H1 (cell line): ENCODE measurements around the gene EHD4. TPM values are rescaled to one million over a fixed set of nuclear protein-coding genes. Genes with fewer than 3 reads are reported as not detected.

ENCODE experiments used
- CTCF ChIA-PET: fragments of 300-600 bp; sonication (Branson Sonifier 250); formaldehyde crosslinking; loops from one replicate; lab custom pipeline; 2021; ENCODE audit not compliant: partially characterized antibody; lab: Charles Lee
- POLR2A ChIA-PET: fragments of 300-600 bp; sonication (Branson Sonifier 250); formaldehyde crosslinking; loops from one replicate; lab custom pipeline; 2021; ENCODE audit warnings: inconsistent platforms; ENCODE audit not compliant: partially characterized antibody; lab: Charles Lee
- DNase-seq, 2 experiments: peaks; one replicate each; pipeline versions ENCODE4 v3.0.0 to v3.0.0-alpha.2; 2010 to 2022; ENCODE audit warnings: low spot score in 2 of 2, low read depth in 1 of 2, mixed read lengths in 1 of 2
- FAIRE-seq: peaks from 2 replicates; lab custom pipeline; 2011; peaks lifted over from hg19 to GRCh38; lab: Jason Lieb, UNC
- H2AFZ ChIP-seq: 2 replicates; pipeline ENCODE4 v1.8.1; 2012; ENCODE audit warnings: low read length, inconsistent platforms
- H2AK5ac ChIP-seq: 2 replicates; pipeline ENCODE4 v1.6.1; 2013; ENCODE audit warnings: low read depth, low read length
- H2BK120ac ChIP-seq: replicated peaks from 2 replicates; pipeline ENCODE3; 2013; ENCODE audit warnings: low read depth, low read length, inconsistent platforms
- H2BK12ac ChIP-seq: 2 replicates; pipeline ENCODE4 v1.6.1; 2013; ENCODE audit warnings: low read depth, low read length
- H2BK15ac ChIP-seq: 2 replicates; pipeline ENCODE4 v1.6.1; 2013; ENCODE audit warnings: low read length
- H2BK20ac ChIP-seq: 2 replicates; pipeline ENCODE4 v1.6.1; 2013; ENCODE audit warnings: low read length
- H2BK5ac ChIP-seq: 2 replicates; pipeline ENCODE4 v1.6.1; 2013; ENCODE audit warnings: low read depth, low read length
- H3K14ac ChIP-seq: 2 replicates; pipeline ENCODE4 v1.6.1; 2013; ENCODE audit warnings: inconsistent platforms; ENCODE audit not compliant: insufficient read length
- H3K18ac ChIP-seq: 2 replicates; pipeline ENCODE4 v1.6.1; 2013; ENCODE audit warnings: low read length; ENCODE audit errors: extremely low read depth
- H3K23ac ChIP-seq: 2 replicates; pipeline ENCODE4 v1.6.1; 2013; ENCODE audit warnings: inconsistent platforms; ENCODE audit not compliant: insufficient read length
- H3K23me2 ChIP-seq: 2 replicates; pipeline ENCODE4 v1.6.1; 2013; ENCODE audit warnings: low read depth, low read length
- H3K27ac ChIP-seq: 2 replicates; pipeline ENCODE4 v1.6.1; 2011; ENCODE audit warnings: low read depth, low read length, inconsistent platforms
- H3K27me3 ChIP-seq, 4 experiments: replicated peaks in 1 of 4; 1 replicate in 1 of 4; 2 replicates in 3 of 4; pipeline versions ENCODE4 v1.6.1 to v1.8.1; 2011 to 2013; ENCODE audit warnings: low read length in 3 of 4, mild to moderate bottlenecking in 3 of 4, inconsistent platforms in 2 of 4, mixed read lengths in 2 of 4, moderate library complexity in 1 of 4; ENCODE audit not compliant: control insufficient read depth in 3 of 4, insufficient read depth in 3 of 4; ENCODE audit errors: extremely low read depth in 1 of 4
- H3K36me3 ChIP-seq, 4 experiments: 2 replicates each; pipeline versions ENCODE4 v1.6.1 to v1.8.1; 2011 to 2013; ENCODE audit warnings: mild to moderate bottlenecking in 4 of 4, low read length in 3 of 4, moderate library complexity in 2 of 4, control low read depth in 1 of 4, inconsistent platforms in 1 of 4; ENCODE audit not compliant: insufficient read depth in 4 of 4, control insufficient read depth in 2 of 4
- H3K4ac ChIP-seq: replicated peaks from 2 replicates; pipeline ENCODE3; 2013; ENCODE audit warnings: low read length, low read depth, mixed read lengths, inconsistent platforms; ENCODE audit not compliant: insufficient read length
- H3K4me1 ChIP-seq, 4 experiments: replicated peaks in 1 of 4; 1 replicate in 1 of 4; 2 replicates in 3 of 4; pipeline versions ENCODE4 v1.6.1 to v1.8.1; 2011 to 2013; ENCODE audit warnings: low read length in 3 of 4, inconsistent platforms in 2 of 4, mixed read lengths in 1 of 4; ENCODE audit not compliant: insufficient read depth in 4 of 4, control insufficient read depth in 3 of 4
- H3K4me2 ChIP-seq, 2 experiments: 2 replicates each; pipeline versions ENCODE4 v1.6.1 to v1.8.1; 2011 to 2013; ENCODE audit warnings: low read depth in 2 of 2, low read length in 2 of 2, control low read depth in 1 of 2, inconsistent platforms in 1 of 2, mild to moderate bottlenecking in 1 of 2; ENCODE audit not compliant: insufficient read depth in 1 of 2
- H3K4me3 ChIP-seq, 4 experiments: fragments of 200-600, 300-600 bp in 1 of 4; sonication (generic), shearing (Covaris generic), sonication (Bioruptor Twin) in 1 of 4; 2 replicates each; pipeline versions ENCODE4 v1.5.1 to v1.8.1; 2011 to 2016; ENCODE audit warnings: low read length in 4 of 4, low read depth in 3 of 4, control low read depth in 2 of 4, inconsistent platforms in 2 of 4, mild to moderate bottlenecking in 2 of 4, mixed read lengths in 1 of 4, moderate library complexity in 1 of 4; ENCODE audit not compliant: insufficient read depth in 2 of 4; ENCODE audit errors: extremely low read depth in 1 of 4
- H3K56ac ChIP-seq: replicated peaks from 2 replicates; pipeline ENCODE3; 2013; ENCODE audit warnings: low read depth, mild to moderate bottlenecking, mixed read lengths, low read length, inconsistent platforms; ENCODE audit not compliant: insufficient read length
- H3K79me1 ChIP-seq: 2 replicates; pipeline ENCODE4 v1.6.1; 2013; ENCODE audit warnings: low read depth, low read length, control low read depth
- H3K79me2 ChIP-seq, 2 experiments: 2 replicates each; pipeline versions ENCODE4 v1.6.1 to v1.8.1; 2012 to 2013; ENCODE audit warnings: low read length in 2 of 2, mild to moderate bottlenecking in 2 of 2, inconsistent platforms in 1 of 2; ENCODE audit not compliant: insufficient read depth in 2 of 2, control insufficient read depth in 1 of 2
- H3K9ac ChIP-seq, 4 experiments: replicated peaks in 1 of 4; 1 replicate in 1 of 4; 2 replicates in 3 of 4; pipeline versions ENCODE4 v1.6.1 to v1.8.1; 2011 to 2013; ENCODE audit warnings: low read depth in 3 of 4, low read length in 3 of 4, control low read depth in 2 of 4, mild to moderate bottlenecking in 2 of 4, moderate library complexity in 2 of 4, inconsistent platforms in 1 of 4; ENCODE audit errors: extremely low read depth in 1 of 4
- H3K9me3 ChIP-seq, 2 experiments: 2 replicates each; pipeline versions ENCODE4 v1.6.1 to v1.8.1; 2012 to 2013; ENCODE audit warnings: mild to moderate bottlenecking in 2 of 2, moderate library complexity in 2 of 2, control low read depth in 1 of 2, inconsistent platforms in 1 of 2, low read depth in 1 of 2, low read length in 1 of 2, mixed read lengths in 1 of 2; ENCODE audit not compliant: insufficient read depth in 2 of 2
- H4K20me1 ChIP-seq, 2 experiments: replicated peaks in 1 of 2; 2 replicates each; pipeline versions ENCODE3 to v1.8.1; 2011 to 2013; ENCODE audit warnings: inconsistent platforms in 2 of 2, low read length in 2 of 2, mild to moderate bottlenecking in 1 of 2; ENCODE audit not compliant: insufficient read depth in 2 of 2, control insufficient read depth in 1 of 2
- H4K5ac ChIP-seq: 2 replicates; pipeline ENCODE4 v1.6.1; 2013; ENCODE audit warnings: low read length, low read depth, mixed read lengths, inconsistent platforms; ENCODE audit not compliant: insufficient read length
- H4K8ac ChIP-seq: 2 replicates; pipeline ENCODE4 v1.8.0; 2013; ENCODE audit warnings: mild to moderate bottlenecking, moderate library complexity, low read length, inconsistent platforms; ENCODE audit not compliant: insufficient read depth; ENCODE audit errors: extremely low read depth
- H4K91ac ChIP-seq: replicated peaks from 2 replicates; pipeline ENCODE3; 2013; ENCODE audit warnings: low read length, mixed read lengths, inconsistent platforms; ENCODE audit not compliant: insufficient read length
- CHD2 ChIP-seq: IDR thresholded peaks from 2 replicates; pipeline ENCODE4 v1.6.1; 2012; ENCODE audit warnings: low read length, improper control_type of control experiment
- GTF2F1 ChIP-seq: IDR thresholded peaks from 2 replicates; pipeline ENCODE4 v1.6.1; 2012; ENCODE audit warnings: low read depth, low read length, improper control_type of control experiment, borderline replicate concordance
- HDAC6 ChIP-seq: IDR thresholded peaks from one replicate; pipeline ENCODE4 v1.7.1; 2012; ENCODE audit warnings: low read depth, mild to moderate bottlenecking, inconsistent platforms, low read length, moderate library complexity
- TCF12 ChIP-seq: IDR thresholded peaks from 2 replicates; pipeline ENCODE4 v1.6.1; 2011; ENCODE audit warnings: low read depth, mild to moderate bottlenecking, low read length
- WGBS, 2 experiments: shearing (Covaris generic) in 1 of 2; methylation state at CpG; one replicate each; pipeline versions ENCODE4 v1.1.6 to v1.1.7; 2013 to 2015; ENCODE audit warnings: low lambda C conversion rate in 2 of 2, mixed read lengths in 2 of 2, inconsistent platforms in 1 of 2, low coverage in 1 of 2, missing lambda C conversion rate in 1 of 2; ENCODE audit not compliant: insufficient replicate concordance in 2 of 2, insufficient coverage in 1 of 2, insufficient read length in 1 of 2; ENCODE audit errors: extremely low coverage in 1 of 2, missing lambda C conversion rate in 1 of 2; 5-methylcytosine and 5-hydroxymethylcytosine counted together
- polyA plus RNA-seq, 7 experiments: library from polyadenylated mRNA; depleted of rRNA in 3 of 7; stranded (reverse) in 5 of 7; unstranded in 2 of 7; fragments of >200 nt in 5 of 7; fragments of 200-250 nt in 2 of 7; gene quantifications; 1 replicate in 5 of 7; 2 replicates in 1 of 7; 4 replicates in 1 of 7; pipeline versions ENCODE4 v1.2.1 to v1.2.3, GENCODE V29; 2011 to 2013; ENCODE audit warnings: missing spikeins in 2 of 7, mixed read lengths in 2 of 7
- total RNA-seq: library from RNA; stranded (reverse); fragmentation: NEBNext Ultra II Directional; extraction: Animal tissue kit (Norgen Biotek cat#: 25700); gene quantifications from 2 replicates; pipeline ENCODE4 v1.2.1, GENCODE V29; 2021

The EHD4 gene
- total and polyA plus RNA-seq, 2 of the 8 experiments (the other 6 are each of a cell fraction or from before 2014, with no cell fraction given): 17.5 to 24.5 TPM

GRCh38 chr15:41893422-41894250 is 78.7 kb downstream of the EHD4 start, which contains the start of gene SPTBN5:
Gene SPTBN5, minus strand, starts transcription at chr15:41894053. Its CDS starts 556 bp downstream, at chr15:41893497.
- no peak within 1 kb of the TSS for H2BK20ac ChIP-seq
- DNase-seq: no peak
- H4K20me1 ChIP-seq: no peaks in the 10 kb centered on the region
- H3K36me3 ChIP-seq: no peaks in the 10 kb centered on the region
- H2BK12ac ChIP-seq: no peak within 1 kb of the TSS
- no peak within 1 kb of the TSS for H4K5ac ChIP-seq
- no peak within 1 kb of the TSS for H3K4ac ChIP-seq
- no peak within 1 kb of the TSS for H3K56ac ChIP-seq
- H2AK5ac ChIP-seq: no peak within 1 kb of the TSS
- no peak within 1 kb of the TSS for H4K91ac ChIP-seq
- H3K23ac ChIP-seq: no peak within 1 kb of the TSS
- H3K14ac ChIP-seq: no peak within 1 kb of the TSS
- H3K23me2 ChIP-seq: no peaks in the 10 kb centered on the region
- H3K79me2 ChIP-seq: no peaks in the 10 kb centered on the region
- no peak for FAIRE-seq
- 91% methylated on average over 15 of the region's 15 CpGs; no CpG with 5 or more reads in 1 of the 2 experiments for WGBS, 2 experiments
- no peak within 1 kb of the TSS for H2BK5ac ChIP-seq
- no peaks in the 10 kb centered on the region for H3K9me3 ChIP-seq
- no peaks in the 10 kb centered on the region; a peak in 1 of 7 replicates for H3K27me3 ChIP-seq
- H2BK15ac ChIP-seq: no peak within 1 kb of the TSS
- no peaks in the 10 kb centered on the region for H3K79me1 ChIP-seq
- no peak within 1 kb of the TSS for H3K27ac ChIP-seq
- POLR2A ChIA-PET: interaction anchor here (1.6 kb wide), 1 partner anchor 19 kb away, joined by 3 read pairs; no protein-coding TSS in a partner anchor
- no peak within 1 kb of the TSS; the same call in 1 of the 2 replicates for H3K18ac ChIP-seq
- H3K4me1 ChIP-seq: peaks cover 0 to 2% (median 0%) of the 10 kb centered on the region in 4 experiments; a peak in 3 of 7 replicates
- H4K8ac ChIP-seq: peak within 1 kb of the TSS; percentile 31; the same call in 1 of the 2 replicates
- no peak within 1 kb of the TSS for H2BK120ac ChIP-seq
- no peak within 1 kb of the TSS for H3K9ac ChIP-seq
- H3K4me3 ChIP-seq: no peak within 1 kb of the TSS
- CTCF ChIA-PET: interaction anchor here (0.6 to 4.3 kb wide), 16 partner anchors 10 to 120 kb away, joined by 3 to 29 read pairs (median 4); partner anchors contain the start of gene MAPKBP1
- H2AFZ ChIP-seq: no peak within 1 kb of the TSS
- no peak within 1 kb of the TSS for H3K4me2 ChIP-seq
- no peak for TF ChIP-seq CHD2
- no peak for TF ChIP-seq GTF2F1
- no peak for TF ChIP-seq HDAC6
- no peak for TF ChIP-seq TCF12
